Uterus (tissue), 2 donors: ENCODE results near the gene MAPKBP1.

Experiments
- CTCF ChIP-seq, 4 experiments: fragments of 200-600 bp in 2 of 4; fragments of 450-650 bp in 2 of 4; sonication (generic) in 2 of 4; IDR thresholded peaks; one replicate each; pipeline ENCODE4 v1.5.1; 2016 to 2019; ENCODE audit warnings: antibody characterized with exemption in 4 of 4, mild to moderate bottlenecking in 2 of 4, moderate library complexity in 1 of 4
- POLR2A ChIP-seq, 2 donors: fragments of 450-650 bp; IDR thresholded peaks; one replicate each; pipeline ENCODE4 v1.6.1; 2016; ENCODE audit warnings: antibody characterized with exemption in 2 of 2, mild to moderate bottlenecking in 1 of 2, moderate library complexity in 1 of 2

GRCh38 chr15:41775651-41776050 is 1.4 kb downstream of the MAPKBP1 start:
- no peak for TF ChIP-seq CTCF (IDR thresholded peaks at IDR 0.05)
- no peak for TF ChIP-seq POLR2A (IDR thresholded peaks at IDR 0.05)
